SIG-M5 treated with dmso at 0.1 percent for 504 hours (cell line): Measurements from ENCODE around the gene PRRX1.

Source experiments
- DNase-seq: peaks from one replicate; lab custom pipeline; 2025; ENCODE audit not compliant: unreplicated experiment; lab: John Stamatoyannopoulos, UW

The PRRX1 gene

DNA sequence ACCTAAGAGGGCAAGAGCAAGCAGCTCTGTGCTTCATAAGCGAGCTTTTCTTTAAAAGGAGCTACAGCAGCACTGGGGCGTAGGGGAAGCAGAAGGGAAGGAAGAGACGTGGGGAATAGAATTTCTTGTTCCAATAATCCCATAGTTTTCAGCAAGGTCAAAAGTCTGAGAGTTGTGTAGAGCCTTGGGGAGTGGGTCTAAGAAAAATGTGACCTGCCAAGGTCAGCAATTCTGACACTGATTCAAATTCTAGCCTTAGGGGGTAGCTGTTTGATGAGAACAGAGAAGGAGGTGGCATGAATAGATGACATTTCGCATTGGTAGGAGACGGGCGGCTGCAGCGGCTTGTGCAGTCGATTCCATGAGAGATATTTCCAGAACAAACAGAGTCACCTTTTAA, 22.4 kb downstream of the PRRX1 start:
- DNase-seq: no peak

DNA sequence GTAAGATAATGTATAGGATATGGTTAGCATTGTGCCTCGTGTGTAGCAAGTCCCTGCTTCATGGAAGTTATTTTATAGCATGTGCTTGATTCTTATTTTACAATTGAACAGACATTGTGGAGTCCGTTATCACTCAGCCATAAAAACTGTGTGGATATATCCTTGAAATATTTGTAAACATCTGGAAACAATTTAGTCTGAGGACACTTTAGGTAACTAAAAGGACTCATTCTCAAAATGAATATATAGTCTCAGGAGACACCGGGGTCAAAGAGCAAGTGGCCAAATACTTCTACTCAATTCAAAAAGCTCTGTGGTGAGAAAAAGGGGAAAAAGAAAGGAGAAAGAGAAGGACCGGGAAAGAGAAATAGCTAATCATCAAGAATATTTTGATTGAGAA, 23.7 kb downstream of the PRRX1 start:
- no peak for DNase-seq

GRCh38 chr1:170691258-170691657, 27.3 kb downstream of the PRRX1 start:
- no peak for DNase-seq

- DNase-seq: no peak
Measured at GRCh38 chr1:170692866-170693575, 29.1 kb downstream of the PRRX1 start.

DNA sequence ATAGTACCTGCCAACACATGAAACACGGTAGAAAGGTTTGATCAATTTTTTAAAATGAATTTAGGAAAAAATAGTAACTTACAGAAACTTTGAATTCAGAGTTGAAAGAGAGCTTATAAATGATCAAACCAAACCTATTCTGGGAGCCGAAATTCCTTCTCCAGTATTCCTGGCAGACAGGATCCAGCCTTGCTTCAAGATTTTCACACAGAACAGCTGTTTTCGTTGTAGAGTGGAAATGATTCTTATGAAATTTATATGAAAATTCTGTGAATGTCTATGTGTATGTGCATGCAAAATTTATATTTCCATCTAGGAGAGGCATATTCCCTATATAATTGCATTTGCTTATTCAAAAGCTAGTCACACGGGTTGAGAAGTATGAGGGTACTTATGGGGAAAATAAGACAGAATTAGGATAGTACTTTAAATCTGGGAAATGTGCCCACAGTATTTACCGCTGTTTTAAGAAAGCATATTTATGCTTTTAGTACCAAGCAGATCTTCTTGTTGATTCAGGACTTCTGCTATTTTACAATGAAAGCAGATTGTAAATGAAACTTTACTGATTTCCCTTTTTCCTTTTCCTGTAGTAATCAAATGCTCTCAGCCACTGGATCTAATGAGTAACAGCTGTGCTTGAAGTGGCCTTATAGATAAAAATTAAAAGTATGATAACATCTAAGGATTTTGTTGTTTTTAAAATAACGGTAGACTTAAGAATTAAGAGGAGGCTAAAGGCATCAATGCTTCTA, 30.4 kb downstream of the PRRX1 start:
- no peak for DNase-seq

DNA sequence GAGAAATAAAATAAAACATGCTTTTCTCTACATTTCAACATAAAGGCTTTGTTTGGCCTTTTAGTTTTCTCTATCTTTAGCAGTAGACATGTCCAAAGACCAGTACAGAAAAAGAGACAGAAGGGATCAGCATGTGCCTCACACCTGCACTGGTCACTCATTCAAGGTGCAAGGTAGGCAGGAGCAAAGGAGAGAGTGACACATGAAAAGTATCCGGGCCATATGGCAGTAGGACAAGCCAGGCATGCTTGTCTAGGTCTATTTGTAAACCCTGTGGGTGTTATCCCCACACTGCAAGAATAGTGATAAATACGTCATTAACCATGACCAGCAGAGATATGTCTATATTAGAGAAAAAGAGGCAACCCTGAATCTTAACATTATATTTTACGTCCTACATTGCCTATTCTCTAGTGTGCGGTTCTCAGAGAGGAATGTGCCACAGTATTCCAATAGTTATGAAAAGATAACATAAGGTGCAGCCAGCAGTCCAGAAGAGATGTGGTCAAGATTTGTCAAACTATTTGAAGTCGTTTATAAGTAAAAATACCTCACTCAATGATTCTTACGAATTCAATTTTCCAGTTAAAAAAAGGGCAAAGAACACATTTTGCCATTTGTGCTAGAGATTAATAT, 32.1 kb downstream of the PRRX1 start:
- DNase-seq: no peak

DNA sequence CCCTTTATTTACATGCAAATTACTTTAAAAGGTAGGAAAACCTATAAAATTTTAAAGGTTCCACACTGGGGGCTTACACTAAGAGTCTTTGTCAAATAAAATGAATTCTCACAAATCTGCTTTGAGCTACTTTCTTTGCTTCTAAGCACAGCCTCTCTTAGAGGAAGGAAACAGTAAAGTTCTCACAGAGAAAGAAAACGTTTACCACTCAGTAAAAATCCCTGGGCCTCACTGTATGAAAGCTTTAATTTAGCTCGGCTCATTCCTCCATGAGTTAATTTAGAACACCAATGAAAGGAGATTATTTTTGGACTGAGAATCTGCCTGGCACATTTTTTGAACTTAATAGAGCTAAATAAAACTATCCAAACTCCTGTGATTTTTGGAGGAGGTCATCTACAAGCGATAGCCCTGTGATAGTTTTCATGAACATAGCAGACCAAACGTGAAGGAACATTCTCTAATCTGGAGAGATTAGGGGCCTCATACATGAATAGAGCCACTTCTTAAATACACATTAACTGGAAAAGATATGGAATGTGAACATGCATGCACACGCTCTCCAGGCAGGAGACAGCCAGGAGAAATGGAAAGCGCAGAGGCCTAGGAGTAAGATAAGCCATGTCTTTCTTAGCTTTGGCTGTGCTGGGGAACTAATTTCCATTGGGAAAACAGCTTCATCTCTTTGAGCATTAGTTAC, 32.8 kb downstream of the PRRX1 start:
- no peak for DNase-seq

DNA sequence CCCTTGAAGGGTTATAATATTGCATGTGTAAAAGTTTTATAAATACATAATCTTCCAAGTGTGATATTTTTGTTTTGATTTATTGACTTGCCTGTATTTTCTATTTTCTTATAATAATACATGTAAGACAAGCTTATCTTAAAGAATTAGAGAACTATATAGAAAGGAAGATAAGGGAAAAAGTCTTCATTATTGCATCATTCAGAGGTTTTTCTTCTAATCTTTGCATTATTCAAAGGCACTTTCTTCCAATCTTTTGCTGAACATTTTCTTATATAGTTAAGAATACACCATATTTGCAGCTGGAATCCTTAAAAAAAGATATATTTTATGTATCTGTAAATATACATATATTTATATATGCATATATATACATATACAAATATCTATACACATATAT, 33.4 kb downstream of the PRRX1 start:
- no peak for DNase-seq

GRCh38 chr1:170698301-170699275, 34.7 kb downstream of the PRRX1 start:
- no peak for DNase-seq

- no peak for DNase-seq
Measured at GRCh38 chr1:170699696-170700095, 35.8 kb downstream of the PRRX1 start.

GRCh38 chr1:170700842-170701615, 37.1 kb downstream of the PRRX1 start:
- no peak for DNase-seq

GRCh38 chr1:170701962-170702361, 38.0 kb downstream of the PRRX1 start:
- no peak for DNase-seq

- no peak for DNase-seq
Measured at GRCh38 chr1:170703591-170703990, 39.7 kb downstream of the PRRX1 start.

DNA sequence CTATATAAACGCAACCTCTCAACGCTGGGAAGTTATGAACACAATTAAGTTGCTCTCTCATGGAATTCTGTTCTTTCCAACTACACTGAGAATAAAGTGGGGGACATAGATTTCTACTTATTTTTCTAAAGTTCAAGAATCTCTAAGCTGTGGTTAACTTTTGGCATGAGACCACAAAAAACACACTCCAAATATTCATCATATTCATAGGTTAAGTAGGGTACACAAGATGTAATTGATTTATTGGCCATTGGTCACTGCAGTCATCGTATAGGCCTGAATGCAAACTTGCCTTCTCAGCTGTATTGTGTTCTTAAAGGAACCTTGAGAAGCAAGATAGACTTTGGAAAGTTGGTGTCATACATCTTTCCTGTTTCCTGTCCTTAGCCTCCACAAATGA, 40.3 kb downstream of the PRRX1 start:
- DNase-seq: no peak

- no peak for DNase-seq
Measured at GRCh38 chr1:170705981-170706380, 42.0 kb downstream of the PRRX1 start.

- no peak for DNase-seq
Measured at GRCh38 chr1:170707117-170707516, 43.2 kb downstream of the PRRX1 start.

- DNase-seq: no peak
Measured at GRCh38 chr1:170707959-170708655, 44.2 kb downstream of the PRRX1 start.

DNA sequence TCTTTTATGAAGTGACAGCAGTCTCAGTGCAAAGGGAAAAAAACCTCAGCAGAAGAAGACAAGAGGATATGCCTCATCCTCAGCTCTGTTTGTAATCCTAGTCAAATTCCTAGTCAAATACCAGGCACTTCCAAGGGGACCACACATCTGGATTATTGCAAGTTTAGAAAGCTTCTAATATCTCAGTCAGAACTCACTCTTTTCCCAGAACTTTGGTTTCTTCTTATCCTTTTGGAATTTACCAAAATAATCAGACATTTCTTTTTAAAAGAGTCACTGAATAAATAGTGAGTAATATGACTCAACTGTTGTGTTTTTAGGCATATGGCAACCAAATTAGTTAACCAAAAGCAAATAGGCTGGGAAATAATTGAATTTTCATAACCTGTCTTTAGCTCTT, 47.8 kb downstream of the PRRX1 start:
- no peak for DNase-seq

GRCh38 chr1:170714163-170714562, 50.2 kb downstream of the PRRX1 start:
- DNase-seq: no peak
